Stimulated activated naive CD8-positive, alpha-beta T cell treated with anti-CD3 and anti-CD28 coated beads, Interleukin-15, Interleukin-2, amounts not matched to agents 100 ng/mL and 50 ng/mL, for 24 hours (primary cell): Measurements from ENCODE around the gene GCH1.
"Not testable (repeated sequence)": the region's sequence is repeated elsewhere in the genome, so short reads cannot be mapped to it uniquely, and the experiment has no call there.

Experiments
- H3K27ac Mint-ChIP-seq: one replicate; pipeline ENCODE4 v1.8.0; 2021; ENCODE audit warnings: mild to moderate bottlenecking, mixed read lengths
- H3K27me3 Mint-ChIP-seq: one replicate; pipeline ENCODE4 v1.8.0; 2021; ENCODE audit warnings: mixed read lengths
- H3K36me3 Mint-ChIP-seq: one replicate; pipeline ENCODE4 v1.8.0; 2021; ENCODE audit warnings: low read depth, mixed read lengths
- H3K4me1 Mint-ChIP-seq: one replicate; pipeline ENCODE4 v1.8.0; 2021; ENCODE audit warnings: low read depth, mixed read lengths
- H3K4me3 Mint-ChIP-seq: one replicate; pipeline ENCODE4 v1.8.0; 2021; ENCODE audit warnings: mild to moderate bottlenecking, mixed read lengths
- H3K9me3 Mint-ChIP-seq: one replicate; pipeline ENCODE4 v1.8.0; 2021; ENCODE audit warnings: mixed read lengths

GCH1 gene

DNA sequence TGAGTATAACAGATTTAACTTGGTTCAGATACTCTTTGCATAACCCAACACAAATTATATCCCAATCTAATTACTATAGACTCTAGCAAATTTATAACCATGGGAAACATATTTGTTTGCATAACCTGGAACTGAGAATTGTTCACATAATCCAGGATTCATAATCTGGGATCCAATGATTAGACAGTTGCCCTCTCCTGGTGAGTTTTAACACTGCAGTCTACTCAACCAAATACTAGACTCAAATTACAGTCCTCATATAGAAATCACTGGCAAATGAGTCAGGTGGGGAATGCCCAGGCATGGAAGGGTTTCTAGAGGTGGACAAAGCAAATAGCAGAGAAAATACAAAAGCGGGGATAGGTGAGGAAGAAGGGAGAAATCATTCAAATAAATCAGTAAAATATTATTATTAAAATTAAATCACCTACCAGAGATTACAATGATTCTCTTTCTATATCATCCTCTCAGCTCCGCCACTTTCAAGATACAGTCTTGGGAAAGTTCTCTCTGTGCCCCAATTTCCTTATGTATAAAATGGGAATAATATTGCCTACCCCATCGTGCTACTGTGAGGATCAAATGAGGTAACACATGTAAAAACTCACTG, 9.4 kb downstream of the GCH1 start:
- Mint-ChIP-seq H3K27me3 (no peaks in the 10 kb centered on the region), H3K9me3 (no peaks in the 10 kb centered on the region), H3K4me3 (no peak overlapping the region), H3K36me3 (peaks cover 14% of the 10 kb centered on the region), H3K27ac (no peak overlapping the region), H3K4me1 (peaks cover 52% of the 10 kb centered on the region)

DNA sequence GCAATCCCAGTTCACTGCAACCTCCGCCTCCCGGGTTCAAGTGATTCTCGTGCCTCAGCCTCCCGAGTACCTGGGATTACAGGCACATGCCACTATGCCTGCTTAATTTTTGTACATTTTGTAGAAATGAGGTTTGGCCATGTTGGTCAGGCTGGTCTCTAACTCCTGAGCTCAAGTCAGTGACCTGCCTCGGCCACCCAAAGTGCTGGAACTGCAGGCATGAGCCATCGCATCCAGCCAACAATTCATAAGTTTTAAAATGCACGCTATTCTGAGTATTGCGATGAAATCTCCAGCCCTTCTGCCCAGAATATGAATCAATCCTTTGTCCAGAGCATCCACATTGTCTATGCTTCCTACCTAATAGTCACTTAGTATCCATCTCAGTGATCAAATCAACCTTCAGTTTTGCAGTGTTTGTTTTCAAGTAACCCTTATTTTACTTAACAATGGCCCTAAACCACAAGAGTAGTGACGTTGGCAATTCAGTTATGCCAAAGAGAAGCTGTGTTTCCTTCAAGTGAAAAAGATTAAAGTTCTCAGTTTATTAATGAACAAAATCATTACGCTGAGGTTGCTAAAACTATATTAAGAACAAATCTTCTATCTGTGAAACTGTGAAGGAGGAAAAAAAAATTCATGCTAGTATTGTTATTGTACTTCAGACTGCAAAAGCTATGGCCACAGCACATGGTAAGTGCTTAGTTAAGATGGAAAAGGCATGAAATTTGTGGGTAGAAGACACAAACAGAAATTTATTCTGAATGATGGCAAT, 11.0 kb downstream of the GCH1 start:
- no peaks in the 10 kb centered on the region for H3K9me3 Mint-ChIP-seq
- peaks cover 9% of the 10 kb centered on the region for H3K36me3 Mint-ChIP-seq
- no peaks in the 10 kb centered on the region for H3K27me3 Mint-ChIP-seq
- H3K4me1 Mint-ChIP-seq, result peaks cover 57% of the 10 kb centered on the region
- H3K4me3 Mint-ChIP-seq, result no peak overlapping the region
- no peak overlapping the region for H3K27ac Mint-ChIP-seq

DNA sequence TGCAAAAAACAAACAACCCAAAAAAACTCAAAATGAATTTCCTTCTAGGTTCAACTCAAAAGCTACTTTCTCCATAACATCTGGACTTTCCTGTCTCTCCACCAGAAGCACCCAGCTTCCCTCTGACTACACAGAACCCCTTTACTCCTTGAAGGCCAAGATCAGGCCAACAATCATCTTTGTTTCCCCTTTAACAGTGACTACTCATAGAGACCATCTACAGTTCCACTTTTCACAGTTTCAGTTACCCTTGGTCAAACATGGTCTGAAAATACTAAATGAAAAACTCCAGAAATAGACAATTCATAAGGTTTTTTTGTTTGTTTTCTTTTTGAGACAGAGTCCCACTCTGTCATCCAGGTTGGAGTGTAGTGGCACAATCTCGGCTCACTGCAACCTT, 11.8 kb downstream of the GCH1 start:
- Mint-ChIP-seq H3K9me3 (no peaks in the 10 kb centered on the region), H3K27me3 (no peaks in the 10 kb centered on the region), H3K4me1 (peaks cover 59% of the 10 kb centered on the region), H3K27ac (peak overlapping the region; percentile 51), H3K36me3 (peaks cover 9% of the 10 kb centered on the region), H3K4me3 (no peak overlapping the region)

DNA sequence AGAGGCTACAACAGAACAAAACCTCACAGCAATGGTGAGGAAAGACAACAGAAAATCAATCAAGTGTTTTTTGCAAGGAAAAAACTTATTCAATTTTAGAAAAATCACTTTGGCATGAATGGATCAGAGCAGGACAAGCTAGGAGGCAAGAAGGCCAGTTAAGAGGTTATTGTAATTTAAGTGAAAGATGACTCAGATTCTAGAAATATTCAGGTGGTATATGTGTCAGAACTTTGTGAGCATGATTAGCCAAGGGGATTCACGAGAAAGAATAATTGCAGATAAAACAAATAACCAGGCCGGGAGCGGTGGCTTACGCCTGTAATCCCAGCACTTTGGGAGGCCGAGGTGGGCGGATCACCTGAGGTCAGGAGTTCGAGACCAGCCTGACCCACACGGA, 12.7 kb downstream of the GCH1 start:
- Mint-ChIP-seq H3K4me1 (peaks cover 54% of the 10 kb centered on the region), H3K27ac (no peak overlapping the region), H3K27me3 (no peaks in the 10 kb centered on the region), H3K36me3 (peaks cover 9% of the 10 kb centered on the region), H3K4me3 (no peak overlapping the region), H3K9me3 (no peaks in the 10 kb centered on the region)

DNA sequence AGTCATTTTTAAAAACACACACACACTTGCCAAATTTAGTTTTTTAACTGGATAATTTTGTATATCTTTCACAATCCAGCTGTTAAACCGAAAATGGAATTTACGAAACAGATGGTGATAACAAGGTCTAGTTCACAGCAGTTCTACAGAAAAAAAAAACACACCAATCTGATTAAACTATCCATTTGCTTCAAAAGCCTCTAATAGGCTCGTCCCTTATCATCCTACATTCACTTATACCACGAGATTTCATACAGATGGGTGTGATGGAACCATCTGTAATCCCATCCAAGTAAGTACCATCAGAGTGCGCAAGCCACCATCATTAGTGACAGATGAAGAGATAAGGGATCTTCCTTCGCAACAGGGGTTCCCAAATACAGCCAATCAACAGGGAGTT, 20.1 kb downstream of the GCH1 start:
- peaks cover 44% of the 10 kb centered on the region for H3K4me1 Mint-ChIP-seq

DNA sequence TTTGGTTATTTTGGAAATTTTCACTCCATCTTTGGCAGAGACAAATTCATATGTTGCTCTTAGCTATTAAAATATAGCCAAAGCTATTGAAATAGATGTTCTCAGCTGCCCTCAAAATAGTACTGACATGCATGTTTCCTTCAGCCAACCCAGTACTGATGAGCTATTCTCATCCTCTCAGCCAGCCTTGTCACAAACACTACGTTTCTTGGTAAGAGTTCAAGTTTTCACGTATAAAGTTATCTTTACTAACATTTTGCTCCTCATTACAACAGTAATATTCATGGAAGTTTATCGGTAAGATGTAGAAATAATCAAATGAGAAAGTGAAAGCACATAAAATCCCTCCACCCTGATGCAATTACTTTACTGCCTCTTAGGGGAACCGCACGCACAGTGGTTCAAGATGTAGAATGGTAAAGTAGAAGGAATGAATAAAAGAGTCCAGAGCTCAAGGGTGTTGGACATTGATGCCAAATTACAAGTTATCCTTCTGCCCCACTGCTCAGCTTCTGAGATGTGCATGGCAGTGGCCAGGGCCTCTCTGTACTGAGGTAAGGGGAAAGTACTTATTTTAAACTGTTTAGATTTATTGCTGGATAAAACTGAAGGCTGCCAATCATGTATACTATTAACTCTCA, 20.7 kb downstream of the GCH1 start:
- Mint-ChIP-seq H3K36me3 (no peaks in the 10 kb centered on the region), H3K4me1 (peaks cover 49% of the 10 kb centered on the region), H3K27me3 (no peaks in the 10 kb centered on the region), H3K4me3 (peak overlapping the region; percentile 84), H3K9me3 (no peaks in the 10 kb centered on the region), H3K27ac (peak overlapping the region; percentile 94)

More for the DNA sequence above, 20.1 kb downstream of the GCH1 start:
- H3K36me3 Mint-ChIP-seq, result no peaks in the 10 kb centered on the region
- peak overlapping the region; percentile 94 for H3K27ac Mint-ChIP-seq
- peak overlapping the region; percentile 64 for H3K4me3 Mint-ChIP-seq
- no peaks in the 10 kb centered on the region for H3K27me3 Mint-ChIP-seq
- H3K9me3 Mint-ChIP-seq, result no peaks in the 10 kb centered on the region

DNA sequence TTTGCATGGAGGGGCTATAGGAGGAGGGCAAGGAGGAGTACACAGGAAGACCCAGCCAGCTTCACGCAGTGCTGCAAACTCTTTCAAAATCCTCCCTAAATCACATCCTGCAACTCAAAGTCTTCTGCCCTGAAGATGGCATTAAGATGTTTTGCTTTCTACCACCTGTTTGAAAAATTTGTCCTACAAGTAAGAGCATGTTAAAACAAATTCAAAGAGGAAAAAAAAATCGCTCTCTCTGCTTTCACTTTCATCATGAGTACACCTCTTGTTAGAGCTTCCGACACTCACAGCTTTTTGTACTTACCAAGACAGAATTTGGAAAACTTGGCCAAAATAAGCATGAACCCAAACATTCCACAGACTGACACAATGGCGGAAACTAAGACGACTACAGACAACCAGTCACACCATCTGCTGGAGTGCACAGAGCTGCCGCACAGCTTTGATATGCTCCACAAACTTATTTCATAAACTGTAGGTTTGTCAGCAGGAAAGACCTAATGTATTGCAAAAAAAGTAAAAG, 21.3 kb downstream of the GCH1 start:
- Mint-ChIP-seq H3K36me3 (no peaks in the 10 kb centered on the region), H3K9me3 (no peaks in the 10 kb centered on the region), H3K27ac (peak overlapping the region; percentile 94), H3K4me3 (peak overlapping the region; percentile 84), H3K4me1 (peaks cover 48% of the 10 kb centered on the region), H3K27me3 (no peaks in the 10 kb centered on the region)

DNA sequence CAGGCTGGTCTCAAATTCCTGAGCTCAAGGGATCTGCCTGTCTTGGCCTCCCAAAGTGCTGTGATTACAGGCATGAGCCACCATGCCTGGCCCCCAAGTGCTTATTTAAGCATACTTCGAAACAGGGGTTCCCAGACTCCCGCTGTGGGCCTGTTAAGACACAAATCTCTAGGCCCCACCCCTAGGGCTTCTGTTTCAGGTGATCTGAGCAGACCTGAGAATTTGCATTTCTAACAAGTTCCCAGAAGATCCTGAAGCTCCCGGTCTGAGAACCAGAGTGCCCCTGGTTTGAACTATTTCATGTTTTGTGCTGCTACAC, 25.0 kb downstream of the GCH1 start:
- Mint-ChIP-seq H3K4me3 (no peak overlapping the region), H3K27ac (no peak overlapping the region), H3K4me1 (peaks cover 36% of the 10 kb centered on the region), H3K27me3 (no peaks in the 10 kb centered on the region), H3K36me3 (peaks cover 9% of the 10 kb centered on the region), H3K9me3 (no peaks in the 10 kb centered on the region)

DNA sequence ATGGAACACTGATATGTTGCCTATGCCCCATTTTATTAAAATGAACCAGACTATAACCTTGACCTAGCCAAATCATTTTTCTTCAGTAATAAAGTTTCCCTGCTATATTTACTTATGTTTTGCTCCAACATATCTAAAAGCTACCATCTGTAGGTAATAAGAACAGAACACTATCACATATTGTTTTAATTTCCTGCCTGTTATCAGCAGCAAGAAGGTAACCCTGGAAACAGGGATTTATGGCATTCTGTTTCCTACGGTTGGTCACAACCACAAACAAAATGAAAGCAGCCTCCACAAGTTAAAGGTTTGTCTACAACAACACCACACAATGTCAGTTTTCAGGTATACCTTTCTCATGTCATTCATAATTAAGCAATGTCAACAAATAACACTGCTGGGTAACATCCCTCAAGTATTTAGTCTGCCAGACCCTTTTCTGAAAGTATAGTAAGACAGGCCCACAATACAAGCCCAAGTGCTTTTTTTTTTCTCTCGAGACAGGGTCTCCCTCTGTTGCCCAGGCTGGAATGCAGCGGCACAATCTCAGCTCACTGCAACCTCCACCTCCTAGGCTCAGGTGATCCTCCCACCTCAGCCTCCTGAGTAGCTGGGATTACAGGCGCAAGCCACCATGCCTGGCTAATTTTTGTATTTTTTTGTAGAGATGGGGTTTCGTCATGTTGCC, 25.5 kb downstream of the GCH1 start:
- H3K27ac Mint-ChIP-seq, result no peak overlapping the region
- H3K4me1 Mint-ChIP-seq, result peaks cover 34% of the 10 kb centered on the region
- no peak overlapping the region for H3K4me3 Mint-ChIP-seq
- H3K36me3 Mint-ChIP-seq, result peaks cover 9% of the 10 kb centered on the region
- no peaks in the 10 kb centered on the region for H3K9me3 Mint-ChIP-seq
- H3K27me3 Mint-ChIP-seq, result no peaks in the 10 kb centered on the region

DNA sequence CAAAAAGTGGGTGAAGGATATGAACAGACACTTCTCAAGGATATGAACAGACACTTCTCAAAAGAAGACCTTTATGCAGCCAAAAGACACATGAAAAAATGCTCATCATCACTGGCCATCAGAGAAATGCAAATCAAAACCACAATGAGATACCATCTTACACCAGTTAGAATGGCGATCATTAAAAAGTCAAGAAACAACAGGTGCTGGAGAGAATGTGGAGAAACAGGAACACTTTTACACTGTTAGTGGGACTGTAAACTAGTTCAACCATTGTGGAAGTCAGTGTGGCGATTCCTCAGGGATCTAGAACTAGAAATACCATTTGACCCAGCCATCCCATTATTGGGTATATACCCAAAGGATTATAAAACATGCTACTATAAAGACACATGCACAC, 27.0 kb downstream of the GCH1 start:
- not testable (repeated sequence) for H3K27me3 Mint-ChIP-seq, H3K4me3 Mint-ChIP-seq, H3K36me3 Mint-ChIP-seq, H3K9me3 Mint-ChIP-seq, H3K27ac Mint-ChIP-seq
- H3K4me1 Mint-ChIP-seq, result peaks cover 32% of the 10 kb centered on the region

DNA sequence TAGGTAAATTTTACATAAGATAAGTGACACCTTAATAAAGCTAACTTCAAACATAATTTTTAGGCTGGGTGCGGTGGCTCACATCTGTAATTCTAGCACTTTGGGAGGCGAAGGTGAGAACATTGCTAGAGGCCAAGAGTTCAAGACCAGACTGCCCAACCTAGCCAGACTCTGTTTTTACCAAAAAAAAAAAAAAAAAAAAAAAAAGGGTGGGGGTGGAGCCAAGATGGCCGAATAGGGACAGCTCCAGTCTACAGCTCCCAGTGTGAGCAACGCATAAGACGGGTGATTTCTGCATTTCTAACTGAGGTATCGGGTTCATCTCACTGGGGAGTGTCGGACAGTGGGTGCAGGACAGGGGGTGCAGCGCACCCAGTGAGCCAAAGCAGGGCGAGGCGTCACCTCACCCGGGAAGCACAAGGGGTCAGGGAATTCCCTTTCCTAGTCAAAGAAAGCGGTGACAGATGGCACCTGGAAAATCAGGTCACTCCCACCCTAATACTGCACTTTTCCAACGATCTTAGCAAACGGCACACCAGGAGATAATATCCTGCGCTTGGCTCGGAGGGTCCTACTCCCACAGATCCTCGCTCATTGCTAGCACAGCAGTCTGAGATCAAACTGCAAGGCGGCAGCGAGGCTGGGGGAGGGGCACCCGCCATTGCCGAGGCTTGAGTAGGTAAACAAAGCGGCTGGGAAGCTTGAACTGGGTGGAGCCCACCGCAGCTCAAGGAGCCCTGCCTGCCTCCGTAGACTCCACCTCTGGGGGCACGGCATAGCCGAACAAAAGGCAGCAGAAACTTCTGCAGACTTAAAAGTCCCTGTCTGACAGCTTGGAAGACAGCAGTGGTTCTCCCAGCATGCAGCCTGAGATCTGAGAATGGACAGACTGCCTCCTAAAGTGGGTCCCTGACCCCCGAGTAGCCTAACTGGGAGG, 32.2 kb downstream of the GCH1 start:
- H3K9me3 Mint-ChIP-seq, H3K27me3 Mint-ChIP-seq, H3K27ac Mint-ChIP-seq, H3K36me3 Mint-ChIP-seq: not testable (repeated sequence)
- peaks cover 44% of the 10 kb centered on the region for H3K4me1 Mint-ChIP-seq
- peak overlapping the region; percentile 60 for H3K4me3 Mint-ChIP-seq

DNA sequence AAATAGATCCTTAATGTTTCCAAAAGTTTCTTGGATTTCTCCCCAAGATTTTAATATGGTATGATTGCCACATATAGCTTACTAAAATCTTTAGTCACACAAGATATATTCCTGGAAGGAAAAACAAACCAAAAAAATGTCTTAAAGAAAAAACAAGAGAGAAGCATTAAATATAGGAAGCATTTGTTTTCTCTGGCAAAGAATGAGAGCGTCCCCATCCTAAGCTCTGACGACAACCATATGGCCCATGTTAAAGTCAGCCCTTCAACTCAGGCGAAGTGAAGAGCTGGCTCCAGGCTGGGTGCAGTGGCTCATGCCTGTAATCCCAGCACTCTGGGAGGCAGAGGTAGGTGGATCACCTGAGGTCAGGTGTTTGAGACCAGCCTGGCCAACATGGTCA, 35.6 kb downstream of the GCH1 start:
- Mint-ChIP-seq H3K9me3 (no peaks in the 10 kb centered on the region), H3K4me3 (no peak overlapping the region), H3K27ac (no peak overlapping the region), H3K4me1 (peaks cover 36% of the 10 kb centered on the region), H3K36me3 (peaks cover 14% of the 10 kb centered on the region), H3K27me3 (no peaks in the 10 kb centered on the region)

DNA sequence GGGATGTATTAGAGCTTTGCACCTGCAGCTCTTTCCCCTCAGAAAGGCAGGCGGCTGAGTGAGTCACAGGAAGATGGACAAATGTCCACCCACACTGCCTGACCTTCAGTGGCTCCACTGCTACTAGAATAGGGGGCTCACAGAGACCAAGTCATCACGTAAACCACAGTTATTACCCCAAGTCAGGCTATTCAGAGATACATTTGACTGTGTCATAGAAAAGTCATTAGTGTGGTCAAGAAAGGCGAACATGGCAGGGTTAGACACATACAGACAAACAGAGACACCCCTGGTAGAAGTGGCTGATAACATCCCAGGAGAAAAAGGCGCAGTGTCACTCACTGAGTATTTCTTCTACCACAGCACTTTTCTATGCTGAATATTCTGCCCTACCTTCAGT, 36.0 kb downstream of the GCH1 start:
- Mint-ChIP-seq H3K27me3 (no peaks in the 10 kb centered on the region), H3K36me3 (peaks cover 14% of the 10 kb centered on the region), H3K9me3 (no peaks in the 10 kb centered on the region), H3K4me1 (peaks cover 36% of the 10 kb centered on the region), H3K27ac (no peak overlapping the region), H3K4me3 (no peak overlapping the region)

DNA sequence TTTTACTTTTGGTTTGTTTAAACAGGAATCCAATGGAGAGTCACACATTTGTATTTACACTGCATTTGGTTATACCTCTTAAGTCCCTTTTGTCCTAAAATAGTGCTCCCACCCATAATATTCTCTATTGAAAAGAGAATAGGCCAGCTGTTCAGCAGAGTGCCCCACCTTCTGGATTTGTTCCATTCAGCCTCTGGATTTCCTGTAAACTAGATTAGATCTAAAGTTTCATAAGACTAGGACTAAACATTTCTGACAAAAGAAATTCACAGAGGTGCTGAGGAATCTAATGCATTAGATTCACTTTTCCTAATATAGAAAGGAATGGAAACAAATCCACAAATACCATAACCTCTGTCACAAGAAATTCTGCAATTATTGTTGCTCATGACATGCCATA, 38.1 kb downstream of the GCH1 start:
- H3K27me3 Mint-ChIP-seq, result no peaks in the 10 kb centered on the region
- H3K4me1 Mint-ChIP-seq, result peaks cover 18% of the 10 kb centered on the region
- H3K36me3 Mint-ChIP-seq, result peaks cover 15% of the 10 kb centered on the region
- H3K9me3 Mint-ChIP-seq, result no peaks in the 10 kb centered on the region
- H3K4me3 Mint-ChIP-seq, result no peak overlapping the region
- no peak overlapping the region for H3K27ac Mint-ChIP-seq
